GM12865 (cell line): Measurements from ENCODE around the gene DCXR.

Source experiments
- DNase-seq: peaks from one replicate; pipeline ENCODE4 v3.0.0; 2010; ENCODE audit warnings: low read depth
- H3K4me3 ChIP-seq: 2 replicates; pipeline ENCODE4 v1.5.1; 2011; ENCODE audit warnings: mild to moderate bottlenecking, low read depth, low read length, control low read depth
- CTCF ChIP-seq: IDR thresholded peaks from 2 replicates; pipeline ENCODE4 v1.5.1; 2011; ENCODE audit warnings: low read length, control low read depth, low read depth, inconsistent platforms; ENCODE audit not compliant: insufficient read depth; ENCODE audit errors: missing control alignments

Gene DCXR

GRCh38 chr17:82030470-82031302, 6.8 kb downstream of the DCXR start:
- H3K4me3 ChIP-seq = peak overlapping the region; percentile 44
- TF ChIP-seq CTCF = peak; percentile 93
- peak; percentile 80 for DNase-seq

GRCh38 chr17:82029990-82030469, 7.5 kb downstream of the DCXR start:
- no peak for DNase-seq
- no peak overlapping the region for H3K4me3 ChIP-seq
- TF ChIP-seq CTCF = no peak

GRCh38 chr17:82029391-82029790, 8.1 kb downstream of the DCXR start:
- H3K4me3 ChIP-seq = no peak overlapping the region
- no peak for TF ChIP-seq CTCF
- DNase-seq = no peak

GRCh38 chr17:82028966-82029365, 8.5 kb downstream of the DCXR start:
- no peak for TF ChIP-seq CTCF
- DNase-seq = no peak
- H3K4me3 ChIP-seq = no peak overlapping the region

- DNase-seq = no peak
- no peak overlapping the region for H3K4me3 ChIP-seq
- TF ChIP-seq CTCF = no peak
These were observed 9.3 kb downstream of the DCXR start for GRCh38 chr17:82028246-82028645.

GRCh38 chr17:82025401-82026107, 11.9 kb downstream of the DCXR start:
- no peak overlapping the region for H3K4me3 ChIP-seq
- no peak for DNase-seq
- TF ChIP-seq CTCF = no peak
